OCI-LY1 (cell line): ENCODE measurements around the gene SOX5.

Experiments
- EZH2 ChIP-seq: fragments of 200-600 bp; sonication (generic), shearing (Covaris generic); IDR thresholded peaks from 2 replicates; pipeline ENCODE4 v1.8.0; 2017; ENCODE audit warnings: borderline replicate concordance, mixed run types, mild to moderate bottlenecking, antibody characterized with exemption, low read length, moderate library complexity, mixed read lengths
- TF ChIP-seq, protein P1 (sequence below): fragments of 200-600 bp; sonication (generic), shearing (Covaris generic); IDR thresholded peaks from 2 replicates; pipeline ENCODE4 v1.5.1; 2017; ENCODE audit warnings: mild to moderate bottlenecking, antibody characterized with exemption, low read length, moderate library complexity, mixed read lengths

GRCh38 chr12:23621900-23622299, 327.6 kb downstream of the SOX5 start:
- TF ChIP-seq, protein P1, sequence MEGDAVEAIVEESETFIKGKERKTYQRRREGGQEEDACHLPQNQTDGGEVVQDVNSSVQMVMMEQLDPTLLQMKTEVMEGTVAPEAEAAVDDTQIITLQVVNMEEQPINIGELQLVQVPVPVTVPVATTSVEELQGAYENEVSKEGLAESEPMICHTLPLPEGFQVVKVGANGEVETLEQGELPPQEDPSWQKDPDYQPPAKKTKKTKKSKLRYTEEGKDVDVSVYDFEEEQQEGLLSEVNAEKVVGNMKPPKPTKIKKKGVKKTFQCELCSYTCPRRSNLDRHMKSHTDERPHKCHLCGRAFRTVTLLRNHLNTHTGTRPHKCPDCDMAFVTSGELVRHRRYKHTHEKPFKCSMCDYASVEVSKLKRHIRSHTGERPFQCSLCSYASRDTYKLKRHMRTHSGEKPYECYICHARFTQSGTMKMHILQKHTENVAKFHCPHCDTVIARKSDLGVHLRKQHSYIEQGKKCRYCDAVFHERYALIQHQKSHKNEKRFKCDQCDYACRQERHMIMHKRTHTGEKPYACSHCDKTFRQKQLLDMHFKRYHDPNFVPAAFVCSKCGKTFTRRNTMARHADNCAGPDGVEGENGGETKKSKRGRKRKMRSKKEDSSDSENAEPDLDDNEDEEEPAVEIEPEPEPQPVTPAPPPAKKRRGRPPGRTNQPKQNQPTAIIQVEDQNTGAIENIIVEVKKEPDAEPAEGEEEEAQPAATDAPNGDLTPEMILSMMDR: no peak
- no peak for TF ChIP-seq EZH2
